Measurements from ENCODE around the gene SMYD3.
"Not testable (repeated sequence)": the region's sequence is repeated elsewhere in the genome, so short reads cannot be mapped to it uniquely, and the experiment has no call there.

SMYD3 gene

GRCh38 chr1:245742896-245743295 is 764.2 kb downstream of the SMYD3 start:
- H3K9ac ChIP-seq (ENCODE audit: low read length): no peak overlapping the region
- H3K79me2 ChIP-seq (ENCODE audit: insufficient read depth, low read length): no peaks in the 10 kb centered on the region
- no peaks in the 10 kb centered on the region for H4K20me1 ChIP-seq (ENCODE audit: low read depth, low read length)
- H3K4me2 ChIP-seq (ENCODE audit: low read depth, low read length, poor library complexity, severe bottlenecking): no peak overlapping the region
- no peak overlapping the region for H3K4me3 ChIP-seq (ENCODE audit: insufficient read depth, low read length, poor library complexity, severe bottlenecking)
- no peaks in the 10 kb centered on the region for H3F3A ChIP-seq (ENCODE audit: insufficient read depth)
- H3K9me2 ChIP-seq (replicated peaks; ENCODE audit: insufficient read depth, low read length): no peaks in the 10 kb centered on the region
- no peaks in the 10 kb centered on the region for H3K27me3 ChIP-seq (ENCODE audit: low read length)
- H3K36me3 ChIP-seq (ENCODE audit: low read length): no peaks in the 10 kb centered on the region
- H2AFZ ChIP-seq (ENCODE audit: low read depth, low read length, severe bottlenecking): no peak overlapping the region
- no peaks in the 10 kb centered on the region for H3K9me3 ChIP-seq (ENCODE audit: insufficient read depth, low read length)
- H3K27ac ChIP-seq (ENCODE audit: low read depth, low read length): no peak overlapping the region
- TF ChIP-seq CTCF (IDR thresholded peaks at IDR 0.05; ENCODE audit: insufficient read depth, low read length, poor library complexity, severe bottlenecking) (no peak), EZH2phosphoT487 (conservative IDR thresholded peaks at IDR 0.05; ENCODE audit: low read length) (no peak)

GRCh38 chr1:245740336-245740735 is 766.7 kb downstream of the SMYD3 start:
- not testable (repeated sequence) for H3K27ac ChIP-seq (ENCODE audit: low read depth, low read length); H3F3A ChIP-seq (ENCODE audit: insufficient read depth); H3K4me3 ChIP-seq (ENCODE audit: insufficient read depth, low read length, poor library complexity, severe bottlenecking); H3K79me2 ChIP-seq (ENCODE audit: insufficient read depth, low read length); H3K27me3 ChIP-seq (ENCODE audit: low read length); H3K9me3 ChIP-seq (ENCODE audit: insufficient read depth, low read length); H2AFZ ChIP-seq (ENCODE audit: low read depth, low read length, severe bottlenecking); H3K9ac ChIP-seq (ENCODE audit: low read length); H3K9me2 ChIP-seq (replicated peaks; ENCODE audit: insufficient read depth, low read length); H3K4me2 ChIP-seq (ENCODE audit: low read depth, low read length, poor library complexity, severe bottlenecking); H3K36me3 ChIP-seq (ENCODE audit: low read length); H4K20me1 ChIP-seq (ENCODE audit: low read depth, low read length)

GRCh38 chr1:245730801-245731200 is 776.3 kb downstream of the SMYD3 start:
- Histone ChIP-seq H3K9ac (ENCODE audit: low read length) (no peak overlapping the region), H3K9me3 (ENCODE audit: insufficient read depth, low read length) (no peaks in the 10 kb centered on the region), H3K79me2 (ENCODE audit: insufficient read depth, low read length) (no peaks in the 10 kb centered on the region), H3K4me2 (ENCODE audit: low read depth, low read length, poor library complexity, severe bottlenecking) (no peak overlapping the region), H4K20me1 (ENCODE audit: low read depth, low read length) (no peaks in the 10 kb centered on the region), H3K27me3 (ENCODE audit: low read length) (no peaks in the 10 kb centered on the region), H3K4me3 (ENCODE audit: insufficient read depth, low read length, poor library complexity, severe bottlenecking) (no peak overlapping the region), H3K36me3 (ENCODE audit: low read length) (no peaks in the 10 kb centered on the region), H3F3A (ENCODE audit: insufficient read depth) (no peaks in the 10 kb centered on the region; the same call in 1 of the 2 replicates), H2AFZ (ENCODE audit: low read depth, low read length, severe bottlenecking) (no peak overlapping the region), H3K9me2 (replicated peaks; ENCODE audit: insufficient read depth, low read length) (no peaks in the 10 kb centered on the region), H3K27ac (ENCODE audit: low read depth, low read length) (no peak overlapping the region)
- TF ChIP-seq CTCF (IDR thresholded peaks at IDR 0.05; ENCODE audit: insufficient read depth, low read length, poor library complexity, severe bottlenecking) (no peak), EZH2phosphoT487 (conservative IDR thresholded peaks at IDR 0.05; ENCODE audit: low read length) (no peak)

- H3K27me3 ChIP-seq (ENCODE audit: low read length); H3K79me2 ChIP-seq (ENCODE audit: insufficient read depth, low read length); H3K9ac ChIP-seq (ENCODE audit: low read length); H3K9me2 ChIP-seq (replicated peaks; ENCODE audit: insufficient read depth, low read length); H3K27ac ChIP-seq (ENCODE audit: low read depth, low read length); H2AFZ ChIP-seq (ENCODE audit: low read depth, low read length, severe bottlenecking); H4K20me1 ChIP-seq (ENCODE audit: low read depth, low read length); H3K4me2 ChIP-seq (ENCODE audit: low read depth, low read length, poor library complexity, severe bottlenecking); H3K36me3 ChIP-seq (ENCODE audit: low read length); H3K4me3 ChIP-seq (ENCODE audit: insufficient read depth, low read length, poor library complexity, severe bottlenecking); H3K9me3 ChIP-seq (ENCODE audit: insufficient read depth, low read length); H3F3A ChIP-seq (ENCODE audit: insufficient read depth): not testable (repeated sequence)
Measured at GRCh38 chr1:245728035-245728434, 779.0 kb downstream of the SMYD3 start.
